Left lobe of liver (tissue), 2 donors: ENCODE measurements around the gene MAP1LC3B2. TPM values are rescaled to one million over a fixed set of nuclear protein-coding genes. Genes with fewer than 3 reads are reported as not detected.

ENCODE experiments used
- ATAC-seq: fragments of 200-7000 bp; cut with Tn5 transposase; one replicate; pipeline ENCODE4 v1.9.1; 2020; ENCODE audit warnings: mild to moderate bottlenecking, moderate library complexity
- DNase-seq: peaks from one replicate; pipeline ENCODE4 v3.0.0-alpha.2; 2020; ENCODE audit warnings: low spot score
- total RNA-seq: library from RNA; stranded (reverse); gene quantifications from one replicate; pipeline ENCODE4 v1.2.1, GENCODE V29; 2021
- donor health status: DM: no; HTN: no; CAD: no; lungs with moderate emphysema.
- donor health status: DM: no; HTN: yes; CAD: no.

The MAP1LC3B2 gene
- total RNA-seq, 1 donor from 2014 or later: not detected

GRCh38 chr12:116609319-116610114, 50.3 kb downstream of the MAP1LC3B2 start:
- no peak for ATAC-seq
- DNase-seq: no peak

GRCh38 chr12:116610971-116611541, 51.9 kb downstream of the MAP1LC3B2 start:
- ATAC-seq (no peak), DNase-seq (no peak)

GRCh38 chr12:116612436-116612835, 53.3 kb downstream of the MAP1LC3B2 start:
- no peak for DNase-seq
- no peak for ATAC-seq

GRCh38 chr12:116613256-116613655, 54.1 kb downstream of the MAP1LC3B2 start:
- ATAC-seq: no peak
- no peak for DNase-seq

- ATAC-seq: no peak
- no peak for DNase-seq
Measured at GRCh38 chr12:116614194-116614915, 55.2 kb downstream of the MAP1LC3B2 start.

- ATAC-seq (no peak), DNase-seq (no peak)
Measured at GRCh38 chr12:116615141-116615861, 56.1 kb downstream of the MAP1LC3B2 start.

GRCh38 chr12:116616536-116617248, 57.5 kb downstream of the MAP1LC3B2 start:
- ATAC-seq (no peak), DNase-seq (no peak)

- no peak for ATAC-seq
- no peak for DNase-seq
Measured at GRCh38 chr12:116619246-116619645, 60.1 kb downstream of the MAP1LC3B2 start.

- ATAC-seq (no peak), DNase-seq (no peak)
Measured at GRCh38 chr12:116620124-116620491, 60.9 kb downstream of the MAP1LC3B2 start.

GRCh38 chr12:116620492-116621191, 61.5 kb downstream of the MAP1LC3B2 start:
- ATAC-seq (no peak), DNase-seq (no peak)

- DNase-seq: no peak
Measured at GRCh38 chr12:116621194-116621593, 62.0 kb downstream of the MAP1LC3B2 start.

GRCh38 chr12:116624516-116624915, 65.3 kb downstream of the MAP1LC3B2 start:
- DNase-seq (no peak), ATAC-seq (no peak)

More at GRCh38 chr12:116621194-116621593, 62.0 kb downstream of the MAP1LC3B2 start:
- no peak for ATAC-seq

- DNase-seq: no peak
- no peak for ATAC-seq
Measured at GRCh38 chr12:116626153-116626552, 67.0 kb downstream of the MAP1LC3B2 start.

Other genes starting within 250 kb of the MAP1LC3B2 start
- gene SPRING1, start 178.7 kb downstream of the MAP1LC3B2 start, total RNA-seq: 6.8 TPM
- gene RNFT2, start 178.9 kb downstream of the MAP1LC3B2 start, total RNA-seq: 0.40 TPM